ENCODE results near the gene NTF4.

- TF ChIP-seq GATA2 (IDR thresholded peaks at IDR 0.05; ENCODE audit: low read depth, low read length) (no peak), GATA3 (IDR thresholded peaks at IDR 0.05; ENCODE audit: low read depth, low read length) (no peak)
These were observed 2.9 kb upstream of the NTF4 start for GRCh38 chr19:49067554-49067953.
